Nephron (organoid): ENCODE results near the gene CDYL.

Experiments
- H3K27ac Mint-ChIP-seq, 3 experiments: 2 replicates each; pipeline ENCODE4 v1.8.0; 2020; ENCODE audit warnings: mixed read lengths in 3 of 3, mild to moderate bottlenecking in 2 of 3, moderate library complexity in 1 of 3
- H3K27me3 Mint-ChIP-seq: 2 replicates; pipeline ENCODE4 v1.8.0; 2021; ENCODE audit warnings: low read depth, mild to moderate bottlenecking, moderate library complexity, mixed read lengths
- H3K36me3 Mint-ChIP-seq: 2 replicates; pipeline ENCODE4 v1.8.0; 2020; ENCODE audit warnings: low read depth, mixed read lengths
- H3K4me1 Mint-ChIP-seq: 2 replicates; pipeline ENCODE4 v1.8.0; 2020; ENCODE audit warnings: mixed read lengths
- H3K4me3 Mint-ChIP-seq, 3 experiments: 2 replicates each; pipeline ENCODE4 v1.8.0; 2020; ENCODE audit warnings: mild to moderate bottlenecking in 3 of 3, mixed read lengths in 3 of 3, moderate library complexity in 2 of 3
- H3K9me3 Mint-ChIP-seq: 2 replicates; pipeline ENCODE4 v1.8.0; 2020; ENCODE audit warnings: mixed read lengths
- TF ChIP-seq, protein P1 (sequence below), 3 experiments: fragments of 200-600 bp; sonication (generic); IDR thresholded peaks; one replicate each; pipeline ENCODE4 v1.5.0; 2021; ENCODE audit warnings: antibody characterized with exemption in 3 of 3; ENCODE audit not compliant: unreplicated experiment in 3 of 3

CDYL gene

DNA sequence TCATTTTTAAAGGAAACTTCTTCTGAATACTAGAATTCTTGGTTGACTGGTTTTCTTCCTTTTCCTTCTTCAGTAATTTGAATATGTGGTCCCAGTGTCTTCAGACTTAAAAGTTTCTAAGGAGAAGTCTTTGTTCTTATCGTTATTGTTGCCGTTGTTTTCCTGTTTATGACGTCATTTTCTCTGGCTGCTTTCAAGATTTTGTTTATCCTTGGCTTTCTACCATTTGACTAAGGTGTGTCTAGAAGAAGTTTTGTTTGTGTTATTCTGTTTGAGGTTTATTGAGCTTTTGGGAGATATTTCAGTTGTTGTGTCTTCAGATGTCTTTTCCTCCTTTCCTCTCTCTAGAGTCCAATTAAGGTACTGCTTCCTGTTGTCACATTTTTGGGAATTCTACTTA is 24.5 kb downstream of the CDYL start:
- Mint-ChIP-seq H3K27me3 (no peaks in the 10 kb centered on the region), H3K4me1 (peaks cover 24% of the 10 kb centered on the region), H3K36me3 (peaks cover 24% of the 10 kb centered on the region), H3K4me3 (no peak overlapping the region), H3K9me3 (peaks cover 43% of the 10 kb centered on the region), H3K27ac (no peak overlapping the region)
- TF ChIP-seq, protein P1, sequence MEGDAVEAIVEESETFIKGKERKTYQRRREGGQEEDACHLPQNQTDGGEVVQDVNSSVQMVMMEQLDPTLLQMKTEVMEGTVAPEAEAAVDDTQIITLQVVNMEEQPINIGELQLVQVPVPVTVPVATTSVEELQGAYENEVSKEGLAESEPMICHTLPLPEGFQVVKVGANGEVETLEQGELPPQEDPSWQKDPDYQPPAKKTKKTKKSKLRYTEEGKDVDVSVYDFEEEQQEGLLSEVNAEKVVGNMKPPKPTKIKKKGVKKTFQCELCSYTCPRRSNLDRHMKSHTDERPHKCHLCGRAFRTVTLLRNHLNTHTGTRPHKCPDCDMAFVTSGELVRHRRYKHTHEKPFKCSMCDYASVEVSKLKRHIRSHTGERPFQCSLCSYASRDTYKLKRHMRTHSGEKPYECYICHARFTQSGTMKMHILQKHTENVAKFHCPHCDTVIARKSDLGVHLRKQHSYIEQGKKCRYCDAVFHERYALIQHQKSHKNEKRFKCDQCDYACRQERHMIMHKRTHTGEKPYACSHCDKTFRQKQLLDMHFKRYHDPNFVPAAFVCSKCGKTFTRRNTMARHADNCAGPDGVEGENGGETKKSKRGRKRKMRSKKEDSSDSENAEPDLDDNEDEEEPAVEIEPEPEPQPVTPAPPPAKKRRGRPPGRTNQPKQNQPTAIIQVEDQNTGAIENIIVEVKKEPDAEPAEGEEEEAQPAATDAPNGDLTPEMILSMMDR (IDR thresholded peaks at IDR 0.05; ENCODE audit: unreplicated experiment in 3 of 3): no peak

DNA sequence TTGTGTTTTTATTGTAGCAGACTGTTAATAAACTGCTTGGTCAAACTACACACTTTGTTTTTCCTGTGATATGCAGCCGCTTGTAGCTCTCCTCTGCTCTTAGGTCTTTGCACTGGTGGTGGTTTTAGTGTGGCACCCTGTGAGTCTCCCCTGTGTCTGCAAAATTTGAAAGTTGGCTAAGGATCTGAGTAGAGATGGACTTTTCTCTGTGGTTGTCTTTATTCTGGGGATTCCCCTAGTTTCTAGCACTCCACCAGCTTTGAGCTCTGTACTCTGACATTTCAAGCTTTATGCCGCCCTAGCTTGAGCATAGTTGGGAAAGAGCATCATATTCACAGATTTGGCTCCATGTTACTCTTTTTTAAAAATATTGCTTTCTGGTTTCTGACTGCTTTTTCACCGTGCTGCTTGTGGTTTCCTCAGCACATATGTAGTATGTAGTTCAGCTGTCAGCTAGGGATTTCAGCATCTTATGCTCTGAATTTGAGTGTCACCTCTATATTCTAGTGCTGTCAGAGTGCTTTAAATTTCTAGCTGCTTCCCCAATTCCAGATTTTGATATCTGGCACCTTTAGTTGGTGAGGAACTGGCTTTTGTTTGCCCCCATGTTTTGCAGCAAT is 25.4 kb downstream of the CDYL start:
- Mint-ChIP-seq H3K27ac (no peak overlapping the region), H3K4me3 (no peak overlapping the region), H3K9me3 (peaks cover 41% of the 10 kb centered on the region), H3K36me3 (peaks cover 24% of the 10 kb centered on the region), H3K27me3 (no peaks in the 10 kb centered on the region), H3K4me1 (peaks cover 29% of the 10 kb centered on the region)
- TF ChIP-seq, protein P1 (IDR thresholded peaks at IDR 0.05; ENCODE audit: unreplicated experiment in 3 of 3): no peak

DNA sequence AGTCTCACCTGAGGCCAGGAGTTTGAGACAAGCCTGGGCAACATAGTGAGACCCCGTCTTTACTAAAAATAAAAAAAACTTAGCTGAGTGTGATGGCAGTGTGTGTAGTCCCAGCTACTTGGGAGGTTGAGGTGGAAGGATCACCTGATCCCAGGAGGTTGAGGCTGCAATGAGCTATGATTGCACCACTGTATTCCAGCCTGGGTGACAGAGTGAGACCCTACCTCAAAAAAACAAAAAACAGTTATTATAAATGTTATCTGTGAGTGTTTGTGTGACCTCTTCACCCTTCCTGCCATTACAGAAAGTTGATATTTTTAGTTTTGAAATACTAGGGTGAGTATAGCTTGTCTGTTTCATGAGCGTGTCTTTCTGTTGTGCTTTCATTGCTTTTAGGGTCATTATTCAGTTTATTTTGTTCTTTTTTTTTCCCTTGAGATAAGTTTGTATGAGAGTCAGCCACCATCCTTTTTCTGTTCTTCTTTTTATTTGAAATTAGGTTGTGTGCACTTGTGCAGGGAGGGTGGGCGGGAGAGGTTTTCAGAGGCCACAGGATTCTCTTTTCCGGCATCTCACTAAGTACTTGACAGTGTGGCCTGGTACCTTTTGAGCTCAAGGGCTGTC is 26.2 kb downstream of the CDYL start:
- peaks cover 38% of the 10 kb centered on the region for H3K9me3 Mint-ChIP-seq
- no peak overlapping the region for H3K4me3 Mint-ChIP-seq
- peaks cover 30% of the 10 kb centered on the region for H3K36me3 Mint-ChIP-seq
- no peak overlapping the region for H3K27ac Mint-ChIP-seq
- H3K4me1 Mint-ChIP-seq: peaks cover 33% of the 10 kb centered on the region
- no peaks in the 10 kb centered on the region for H3K27me3 Mint-ChIP-seq
- TF ChIP-seq, protein P1 (IDR thresholded peaks at IDR 0.05; ENCODE audit: unreplicated experiment in 3 of 3): no peak

DNA sequence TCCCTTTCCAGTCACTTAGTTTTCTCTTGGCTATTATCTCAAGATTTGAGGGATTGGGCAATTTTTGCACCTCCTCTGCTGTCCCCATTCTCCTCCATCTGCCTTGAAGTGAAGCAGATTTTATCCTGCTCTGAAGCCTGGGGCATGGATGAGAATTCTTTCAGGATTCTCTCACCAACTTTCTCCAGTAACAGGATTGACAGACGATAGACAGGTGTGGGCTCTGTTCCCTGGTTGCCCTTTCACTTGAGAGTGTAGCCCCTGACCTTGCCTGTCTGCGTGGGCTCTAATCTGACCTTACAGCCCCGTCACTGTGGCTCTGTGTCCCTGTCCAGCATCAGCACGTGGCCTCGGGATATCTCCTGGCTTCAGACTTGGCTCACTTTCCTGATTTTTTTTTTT is 27.1 kb downstream of the CDYL start:
- TF ChIP-seq, protein P1 (IDR thresholded peaks at IDR 0.05; ENCODE audit: unreplicated experiment in 3 of 3): no peak
- H3K27me3 Mint-ChIP-seq: no peaks in the 10 kb centered on the region
- no peak overlapping the region for H3K4me3 Mint-ChIP-seq
- H3K9me3 Mint-ChIP-seq: peaks cover 32% of the 10 kb centered on the region
- no peak overlapping the region for H3K27ac Mint-ChIP-seq
- peaks cover 33% of the 10 kb centered on the region for H3K36me3 Mint-ChIP-seq
- peaks cover 33% of the 10 kb centered on the region for H3K4me1 Mint-ChIP-seq

DNA sequence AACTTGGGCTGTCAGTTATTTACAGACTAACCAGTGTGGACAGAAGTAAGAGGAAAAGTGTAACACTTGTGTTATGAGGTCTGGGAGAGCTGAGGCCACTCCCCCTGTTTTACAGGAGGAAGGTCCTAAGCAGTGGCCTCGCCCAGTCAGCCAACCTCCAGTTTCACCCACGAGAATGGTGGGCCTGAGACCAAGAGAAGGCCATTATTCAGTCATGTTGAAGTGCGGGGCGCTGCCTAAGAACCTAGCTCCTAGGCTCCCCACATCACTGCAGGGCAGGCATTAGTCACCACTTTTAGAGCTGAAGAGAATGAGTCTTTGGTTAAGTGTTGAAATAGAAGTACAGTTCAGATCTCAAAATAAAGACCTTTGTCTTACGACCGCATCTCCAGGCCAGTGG is 27.9 kb downstream of the CDYL start:
- Mint-ChIP-seq H3K9me3 (peaks cover 32% of the 10 kb centered on the region), H3K4me1 (peaks cover 33% of the 10 kb centered on the region), H3K36me3 (peaks cover 33% of the 10 kb centered on the region), H3K27me3 (no peaks in the 10 kb centered on the region), H3K4me3 (no peak overlapping the region), H3K27ac (peak overlapping the region in 1 of 3 experiments; percentile 21)
- TF ChIP-seq, protein P1 (IDR thresholded peaks at IDR 0.05; ENCODE audit: unreplicated experiment in 3 of 3): no peak
